A549 (cell line): ENCODE results near the gene TRDMT1. TPM values are rescaled to one million over a fixed set of nuclear protein-coding genes. Genes with fewer than 3 reads are reported as not detected.
A peak's percentile ranks its signal among the peaks of the same experiment; 100 is the strongest.

Source experiments
- ATAC-seq, 2 experiments: fragments of 200-7000 bp in 1 of 2; fragments of >200 bp in 1 of 2; cut with Nextera tagmentation in 1 of 2; cut with Tn5 transposase in 1 of 2; 3 replicates each; pipeline versions ENCODE4 v1.8.0 to v1.9.1; 2018 to 2020; ENCODE audit warnings: mild to moderate bottlenecking in 1 of 2, moderate library complexity in 1 of 2
- CTCF ChIA-PET: fragments of 300-600 bp; sonication (Branson Sonifier 250); formaldehyde crosslinking; extraction: SDS; loops from one replicate; lab custom pipeline; 2021; ENCODE audit warnings: antibody characterized with exemption, inconsistent platforms; lab: Yijun Ruan, JAX
- POLR2A ChIA-PET: fragments of 350-600 bp; formaldehyde crosslinking; extraction: SDS; loops from one replicate; lab custom pipeline; 2021; ENCODE audit warnings: antibody characterized with exemption, inconsistent platforms; lab: Yijun Ruan, JAX
- DNase-seq, 2 experiments: peaks; one replicate each; pipeline versions ENCODE4 v3.0.0 to v3.0.0-alpha.2; 2011 to 2016; ENCODE audit warnings: low read depth in 1 of 2, low spot score in 1 of 2
- FAIRE-seq: peaks from 2 replicates; lab custom pipeline; 2011; peaks lifted over from hg19 to GRCh38; lab: Jason Lieb, UNC
- H3K27ac ChIP-seq, 2 experiments: fragments of >200 bp; sonication (Bioruptor Twin); formaldehyde crosslinking; 3 replicates each; pipeline ENCODE4 v1.5.1; 2016 to 2017
- H3K4me1 ChIP-seq: fragments of >200 bp; sonication (Bioruptor Twin); formaldehyde crosslinking; 3 replicates; pipeline ENCODE4 v1.6.1; 2016
- H3K4me2 ChIP-seq: fragments of >200 bp; sonication (Bioruptor Twin); formaldehyde crosslinking; 3 replicates; pipeline ENCODE4 v1.6.1; 2016
- H3K4me3 ChIP-seq: fragments of >200 bp; sonication (Bioruptor Twin); formaldehyde crosslinking; 3 replicates; pipeline ENCODE4 v1.5.1; 2016
- H3K9me3 ChIP-seq: fragments of >200 bp; sonication (Bioruptor Twin); formaldehyde crosslinking; 3 replicates; pipeline ENCODE4 v1.6.1; 2016
- CBX2 ChIP-seq: fragments of 200-600 bp; sonication (generic); IDR thresholded peaks from 2 replicates; pipeline ENCODE4 v1.6.1; 2016; ENCODE audit warnings: low read depth, mild to moderate bottlenecking, borderline replicate concordance
- CEBPB ChIP-seq, 2 experiments: fragments of >200 bp in 1 of 2; sonication (Bioruptor Twin) in 1 of 2; formaldehyde crosslinking in 1 of 2; IDR thresholded peaks; 2 replicates each; pipeline ENCODE4 v1.6.1; 2012 to 2016
- CHD2 ChIP-seq: fragments of 150-350 bp; IDR thresholded peaks from 2 replicates; pipeline ENCODE4 v1.6.1; 2014; ENCODE audit warnings: low read length; ENCODE audit not compliant: partially characterized antibody
- CTCF ChIP-seq: fragments of >200 bp; sonication (Bioruptor Twin); formaldehyde crosslinking; IDR thresholded peaks from 3 replicates; pipeline ENCODE4 v1.5.1; 2016
- E2F6 ChIP-seq: IDR thresholded peaks from 2 replicates; pipeline ENCODE4 v1.6.1; 2012; ENCODE audit warnings: low read depth, borderline replicate concordance
- EHF ChIP-seq: fragments of 250-450 bp; sonication (Bioruptor Pico); IDR thresholded peaks from 2 replicates; pipeline ENCODE4 v1.5.0; 2020; ENCODE audit warnings: mild to moderate bottlenecking
- EHMT2 ChIP-seq: fragments of 200-600 bp; sonication (generic); IDR thresholded peaks from 2 replicates; pipeline ENCODE4 v1.6.1; 2016; ENCODE audit warnings: antibody characterized with exemption, low read depth, mild to moderate bottlenecking, moderate library complexity
- ELK1 ChIP-seq: fragments of 150-350 bp; IDR thresholded peaks from 2 replicates; pipeline ENCODE4 v1.6.1; 2014; ENCODE audit warnings: low read depth, mild to moderate bottlenecking, low read length
- EP300 ChIP-seq, 2 experiments: fragments of >200 bp; sonication (Bioruptor Twin); formaldehyde crosslinking; IDR thresholded peaks; 2 replicates in 1 of 2; 3 replicates in 1 of 2; pipeline ENCODE4 v1.6.1; 2016 to 2017
- ESRRA ChIP-seq: fragments of 150-350 bp; IDR thresholded peaks from 2 replicates; pipeline ENCODE4 v1.6.1; 2014; ENCODE audit warnings: mild to moderate bottlenecking, low read length, borderline replicate concordance
- FOSB ChIP-seq: fragments of 250-450 bp; sonication (Bioruptor Pico); IDR thresholded peaks from 2 replicates; pipeline ENCODE4 v1.5.0; 2020; ENCODE audit warnings: mild to moderate bottlenecking, moderate library complexity
- FOSL2 ChIP-seq, 2 experiments: fragments of 450-650 bp in 1 of 2; fragments of >200 bp in 1 of 2; sonication (Bioruptor Twin) in 1 of 2; formaldehyde crosslinking; IDR thresholded peaks; 2 replicates each; pipeline versions ENCODE4 v1.5.0 to v1.6.1; 2016 to 2020; ENCODE audit warnings: mild to moderate bottlenecking in 1 of 2, moderate library complexity in 1 of 2
- GATA3 ChIP-seq: IDR thresholded peaks from 2 replicates; pipeline ENCODE4 v1.6.1; 2012; ENCODE audit warnings: borderline replicate concordance
- HDAC2 ChIP-seq: fragments of 200-600 bp; sonication (generic); IDR thresholded peaks from 2 replicates; pipeline ENCODE4 v1.6.1; 2016
- HOXA7 ChIP-seq: fragments of 250-450 bp; sonication (Bioruptor Pico); IDR thresholded peaks from 2 replicates; pipeline ENCODE4 v1.5.0; 2020; ENCODE audit warnings: mild to moderate bottlenecking, moderate library complexity
- MAX ChIP-seq: IDR thresholded peaks from 2 replicates; pipeline ENCODE4 v1.6.1; 2012
- MAZ ChIP-seq: fragments of 150-350 bp; IDR thresholded peaks from 2 replicates; pipeline ENCODE4 v1.6.1; 2014; ENCODE audit warnings: antibody characterized with exemption, low read depth, low read length, borderline replicate concordance
- MYC ChIP-seq: IDR thresholded peaks from 2 replicates; pipeline ENCODE4 v1.6.1; 2012; ENCODE audit warnings: mild to moderate bottlenecking, inconsistent platforms, low read length, improper control_type of control experiment, borderline replicate concordance
- NFE2L2 ChIP-seq: fragments of 150-350 bp; conservative IDR thresholded peaks from 2 replicates; pipeline ENCODE4 v1.6.1; 2014; ENCODE audit warnings: low read length
- NPAS2 ChIP-seq: fragments of 250-450 bp; sonication (Bioruptor Pico); IDR thresholded peaks from 2 replicates; pipeline ENCODE4 v1.8.0; 2022; ENCODE audit warnings: mild to moderate bottlenecking, moderate library complexity, borderline replicate concordance
- POLR2A ChIP-seq: IDR thresholded peaks from 2 replicates; pipeline ENCODE4 v1.6.1; 2012; ENCODE audit warnings: mild to moderate bottlenecking, low read length
- POLR2AphosphoS2 ChIP-seq: conservative IDR thresholded peaks from 2 replicates; pipeline ENCODE4 v1.6.1; 2012; ENCODE audit warnings: low read length, improper control_type of control experiment, inconsistent platforms
- RARB ChIP-seq: fragments of 250-450 bp; sonication (Bioruptor Pico); IDR thresholded peaks from 2 replicates; pipeline ENCODE4 v1.8.0; 2021; ENCODE audit warnings: mild to moderate bottlenecking, moderate library complexity
- RFX5 ChIP-seq: fragments of 450-650 bp; IDR thresholded peaks from 2 replicates; pipeline ENCODE4 v1.7.1; 2014; ENCODE audit warnings: antibody characterized with exemption, mild to moderate bottlenecking, moderate library complexity
- SMC3 ChIP-seq: fragments of >200 bp; sonication (Bioruptor Twin); formaldehyde crosslinking; IDR thresholded peaks from 3 replicates; pipeline ENCODE4 v1.6.1; 2018; ENCODE audit warnings: inconsistent platforms
- SREBF2 ChIP-seq: fragments of 450-650 bp; IDR thresholded peaks from 2 replicates; pipeline ENCODE4 v1.6.1; 2014; ENCODE audit warnings: mild to moderate bottlenecking, moderate library complexity
- USF2 ChIP-seq: fragments of 450-650 bp; IDR thresholded peaks from 2 replicates; pipeline ENCODE4 v1.6.1; 2014; ENCODE audit warnings: antibody characterized with exemption
- ZNF302 ChIP-seq: fragments of 250-450 bp; sonication (Bioruptor Pico); IDR thresholded peaks from 2 replicates; pipeline ENCODE4 v1.9.0; 2021; ENCODE audit warnings: inconsistent platforms, mild to moderate bottlenecking, moderate library complexity
- ZSCAN20 ChIP-seq: fragments of 250-450 bp; sonication (Bioruptor Pico); IDR thresholded peaks from 2 replicates; pipeline ENCODE4 v1.8.0; 2022; ENCODE audit warnings: mild to moderate bottlenecking, moderate library complexity
- WGBS: methylation state at CpG from one replicate; pipeline ENCODE4 v1.1.6; 2017; ENCODE audit errors: missing lambda C conversion rate; 5-methylcytosine and 5-hydroxymethylcytosine counted together
- polyA plus RNA-seq, 4 experiments: library from polyadenylated mRNA; depleted of rRNA in 3 of 4; stranded (reverse); fragments of >200 nt; fragmentation: RNase III in 1 of 4; extraction: RNeasy Plus Mini Kit Qiagen cat#74134 plus additional on column Dnase treatment in 1 of 4; gene quantifications; 2 replicates in 3 of 4; 3 replicates in 1 of 4; pipeline ENCODE4 v1.2.3, GENCODE V29; 2011 to 2017

The TRDMT1 gene
- polyA plus RNA-seq, 2 of the 4 experiments (the other 2 are of a cell fraction), result 2.4 to 7.4 TPM

GRCh38 chr10:17213646-17214349, 12.3 kb upstream of the TRDMT1 start (continued):
- TF ChIP-seq SREBF2, result no peak
- TF ChIP-seq SMC3, result no peak

GRCh38 chr10:17212802-17213221, 11.3 kb upstream of the TRDMT1 start:
- ChIA-PET POLR2A (interaction anchor here (1.0 kb wide), 1 partner anchor 18 kb away, joined by 3 read pairs; no protein-coding TSS in a partner anchor), CTCF (interaction anchor here (0.7 to 4.7 kb wide), 4 partner anchors 8 to 370 kb away, joined by 4 to 53 read pairs (median 4); partner anchors contain the start of gene VIM)
- no peak overlapping the region for H3K4me2 ChIP-seq

GRCh38 chr10:17210361-17210760, 8.9 kb upstream of the TRDMT1 start:
- ChIA-PET POLR2A (no interaction called here), CTCF (interaction anchor here (4.7 kb wide), 1 partner anchor 18 kb away, joined by 53 read pairs; the partner anchor contains the start of gene VIM)
- Histone ChIP-seq H3K9me3 (no peaks in the 10 kb centered on the region), H3K4me3 (no peak overlapping the region), H3K4me2 (peak overlapping the region; percentile 37; the same call in 2 of the 3 replicates), H3K27ac (no peak overlapping the region), H3K4me1 (peaks cover 51% of the 10 kb centered on the region)
- FAIRE-seq (no peak), DNase-seq (no peak), ATAC-seq (no peak)
- 60% methylated on average over 3 of the region's 3 CpGs for WGBS
- TF ChIP-seq MAZ (no peak), CHD2 (no peak), POLR2AphosphoS2 (no peak), NFE2L2 (no peak), ZNF302 (CRISPR knock-in tag) (no peak), EHMT2 (no peak), RFX5 (no peak), E2F6 (no peak), EHF (CRISPR knock-in tag) (no peak), CBX2 (no peak), FOSL2 (IDR thresholded peaks at IDR 0.05) (no peak), FOSL2 (CRISPR knock-in tag; IDR thresholded peaks at IDR 0.05) (no peak), MYC (no peak), ZSCAN20 (CRISPR knock-in tag) (no peak), HOXA7 (no peak), FOSB (CRISPR knock-in tag) (no peak)

More at GRCh38 chr10:17212802-17213221, 11.3 kb upstream of the TRDMT1 start:
- no peak for FAIRE-seq
- peak overlapping the region in 1 of 2 experiments; percentile 9; a peak in 2 of 6 replicates for H3K27ac ChIP-seq
- H3K4me1 ChIP-seq, result peaks cover 60% of the 10 kb centered on the region
- no peak for TF ChIP-seq MAX
- TF ChIP-seq HDAC2, result no peak
- no peak for TF ChIP-seq EP300 (IDR thresholded peaks at IDR 0.05)
- no peak for TF ChIP-seq NPAS2
- TF ChIP-seq CTCF, result no peak
- TF ChIP-seq ESRRA, result no peak
- TF ChIP-seq CEBPB (IDR thresholded peaks at IDR 0.05), result no peak
- TF ChIP-seq POLR2AphosphoS2, result no peak
- no peak for TF ChIP-seq POLR2A
- no peak for TF ChIP-seq RARB (CRISPR knock-in tag)
- TF ChIP-seq ZNF302 (CRISPR knock-in tag), result no peak
- TF ChIP-seq GATA3, result no peak
- TF ChIP-seq ELK1, result no peak
- TF ChIP-seq CHD2, result no peak
- no peak for TF ChIP-seq USF2
- no peak for DNase-seq
- ATAC-seq, result no peak
- no peak overlapping the region for H3K4me3 ChIP-seq
- no peaks in the 10 kb centered on the region for H3K9me3 ChIP-seq
